Stimulated activated CD4-positive, alpha-beta T cell treated with anti-CD3 and anti-CD28 coated beads, Interleukin-4, amount 100 ng/mL, for 4 hours (primary cell): ENCODE data around the gene CREB3L4.
"Not testable (repeated sequence)": the region's sequence is repeated elsewhere in the genome, so short reads cannot be mapped to it uniquely, and the experiment has no call there.

Experiments
- DNase-seq, 2 experiments: peaks; one replicate each; pipeline ENCODE4 v3.0.0-alpha.2; 2020

The CREB3L4 gene

DNA sequence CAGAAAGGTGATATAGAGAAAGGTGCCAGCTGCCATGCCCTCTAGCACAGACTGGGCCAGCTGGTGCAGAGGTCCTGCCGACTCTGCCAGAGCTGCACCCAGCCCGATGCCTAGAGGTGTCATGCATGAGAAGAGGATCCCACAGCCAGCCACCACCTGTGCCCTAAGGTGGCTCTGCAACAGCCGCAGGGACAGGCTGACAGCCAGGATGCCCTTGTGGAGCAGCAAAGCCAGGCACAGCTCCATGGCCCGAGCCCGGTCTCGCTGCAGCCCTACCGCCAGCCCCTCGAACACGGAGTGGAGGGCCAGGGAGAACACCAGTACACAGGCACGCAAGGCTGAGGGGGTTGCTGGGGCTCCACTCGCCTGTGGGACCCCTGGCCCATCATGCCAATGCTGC, 7.5 kb upstream of the CREB3L4 start:
- no peak for DNase-seq

- no peak for DNase-seq
These were observed 6.3 kb upstream of the CREB3L4 start for GRCh38 chr1:153961421-153961820.

- no peak for DNase-seq
These were observed 5.3 kb upstream of the CREB3L4 start for GRCh38 chr1:153962088-153963029.

- DNase-seq: peak; percentile 92 to 93
These were observed 4.5 kb upstream of the CREB3L4 start, which contains the start of gene SLC39A1 for GRCh38 chr1:153963030-153963849. Gene SLC39A1, minus strand, starts transcription at chr1:153963537. Its CDS starts 822 bp downstream, at chr1:153962715.

DNA sequence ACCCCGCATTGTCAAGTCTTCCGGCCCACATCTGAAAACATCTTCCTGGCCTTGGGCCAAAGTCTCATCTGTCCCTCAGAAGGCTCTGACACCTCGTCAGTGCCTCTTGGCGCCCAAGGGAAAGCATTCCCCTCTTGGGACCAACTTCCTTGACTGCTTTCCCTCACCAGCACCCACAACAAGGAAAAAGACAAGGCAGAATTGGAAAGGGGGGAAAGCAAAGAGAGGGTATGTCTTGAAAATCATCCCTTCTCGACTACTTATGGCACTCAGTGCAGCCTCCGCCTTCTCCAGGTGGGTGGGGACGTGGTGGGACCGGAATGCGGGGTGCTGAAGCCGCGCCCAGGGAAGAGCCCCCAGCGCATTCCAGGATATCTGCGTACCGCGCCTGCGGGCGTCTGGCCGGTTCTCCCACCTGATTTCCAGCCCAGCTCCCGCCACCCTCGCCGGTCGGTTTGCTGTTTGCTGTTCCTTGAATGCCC, 3.8 kb upstream of the CREB3L4 start:
- no peak for DNase-seq

- DNase-seq: no peak
These were observed 280 bp downstream of the CREB3L4 start for GRCh38 chr1:153968000-153968363.

DNA sequence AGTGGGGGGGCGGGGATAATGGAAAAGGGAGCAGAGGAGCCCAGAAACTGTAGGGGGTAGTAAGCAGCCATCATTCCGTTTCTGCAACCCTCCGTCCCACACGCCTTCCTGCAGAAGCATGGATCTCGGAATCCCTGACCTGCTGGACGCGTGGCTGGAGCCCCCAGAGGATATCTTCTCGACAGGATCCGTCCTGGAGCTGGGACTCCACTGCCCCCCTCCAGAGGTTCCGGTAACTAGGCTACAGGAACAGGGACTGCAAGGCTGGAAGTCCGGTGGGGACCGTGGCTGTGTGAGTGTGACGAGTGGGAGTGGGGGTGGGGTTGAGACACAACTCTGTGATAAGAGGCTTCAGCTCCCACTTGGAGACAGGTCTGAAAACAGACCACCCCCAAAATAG, 706 bp downstream of the CREB3L4 start:
- DNase-seq: no peak

GRCh38 chr1:153968972-153969371, 1.3 kb downstream of the CREB3L4 start:
- no peak for DNase-seq

DNA sequence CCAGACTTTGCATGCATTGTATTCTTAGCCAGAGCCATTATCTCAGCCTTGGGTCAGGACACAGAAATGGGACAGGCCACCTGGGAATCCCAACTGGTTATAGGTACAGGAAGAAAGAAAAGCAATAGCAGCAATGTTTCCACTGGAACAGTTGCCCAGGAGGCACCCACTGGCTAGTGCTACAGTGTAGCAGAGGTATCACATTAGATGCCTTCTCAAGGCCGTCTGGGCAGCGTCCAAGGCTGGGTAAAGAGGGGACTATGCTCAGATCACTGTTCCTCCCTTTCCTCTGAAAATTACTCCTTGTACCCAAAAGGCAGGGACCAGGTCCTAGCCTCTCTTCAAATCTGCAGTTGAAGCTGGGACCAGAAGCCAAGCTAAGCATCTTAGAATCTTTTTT, 2.6 kb downstream of the CREB3L4 start:
- DNase-seq: no peak

DNA sequence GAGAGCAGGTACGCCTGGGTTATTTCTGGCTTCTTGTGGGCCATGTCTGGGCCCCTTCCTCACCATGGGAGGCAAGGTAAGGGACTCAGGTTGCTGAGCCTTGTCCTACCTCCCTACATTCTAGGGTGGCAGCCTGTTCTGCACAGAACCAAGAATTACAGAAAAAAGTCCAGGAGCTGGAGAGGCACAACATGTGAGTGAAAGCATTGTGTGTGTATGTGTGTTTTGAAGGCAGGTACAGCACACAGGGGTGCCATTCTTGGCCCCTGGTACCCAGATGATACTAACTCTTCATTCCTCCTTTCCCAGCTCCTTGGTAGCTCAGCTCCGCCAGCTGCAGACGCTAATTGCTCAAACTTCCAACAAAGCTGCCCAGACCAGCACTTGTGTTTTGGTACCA, 5.4 kb downstream of the CREB3L4 start:
- DNase-seq: no peak

DNA sequence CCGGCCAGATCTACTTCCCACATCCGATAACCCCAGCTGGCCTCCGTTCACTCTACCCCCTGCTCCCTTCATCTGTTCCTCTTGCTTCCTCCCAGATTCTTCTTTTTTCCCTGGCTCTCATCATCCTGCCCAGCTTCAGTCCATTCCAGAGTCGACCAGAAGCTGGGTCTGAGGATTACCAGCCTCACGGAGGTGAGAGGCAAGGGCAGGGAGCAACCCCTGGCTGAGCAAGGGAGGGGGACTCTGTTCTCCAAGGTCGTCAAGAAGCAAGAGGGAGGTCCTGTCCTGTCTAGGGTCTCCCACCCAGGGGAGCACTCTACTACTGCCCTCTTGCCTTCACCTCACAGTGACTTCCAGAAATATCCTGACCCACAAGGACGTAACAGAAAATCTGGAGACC, 5.8 kb downstream of the CREB3L4 start:
- DNase-seq: no peak

DNA sequence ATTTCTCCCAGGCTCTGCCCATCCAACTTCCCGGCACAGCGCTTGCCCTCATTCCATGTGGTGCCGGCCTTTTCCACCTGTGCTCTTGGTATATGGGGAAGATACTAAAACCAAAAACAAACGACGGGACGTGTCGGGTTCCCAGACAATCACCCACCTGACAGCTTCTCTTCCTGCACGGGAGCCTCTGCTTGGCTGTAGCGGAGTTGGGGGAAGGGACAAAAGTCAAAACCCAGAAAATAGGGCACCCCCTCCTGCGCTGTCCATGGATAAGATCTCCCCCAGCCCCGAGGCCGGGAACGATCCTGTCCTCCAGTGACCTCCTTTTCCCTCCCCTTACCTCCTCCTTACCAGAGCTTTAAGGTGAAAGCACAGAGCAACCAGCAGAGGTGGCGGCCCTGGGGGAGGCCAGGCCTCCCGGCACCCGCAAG, 9.1 kb downstream of the CREB3L4 start:
- DNase-seq: no peak

- DNase-seq: peak; percentile 84
These were observed 9.8 kb downstream of the CREB3L4 start, which contains the start of gene JTB for GRCh38 chr1:153977250-153978240. Gene JTB, minus strand, starts transcription at chr1:153977674. Its CDS starts 422 bp downstream, at chr1:153977252.

DNA sequence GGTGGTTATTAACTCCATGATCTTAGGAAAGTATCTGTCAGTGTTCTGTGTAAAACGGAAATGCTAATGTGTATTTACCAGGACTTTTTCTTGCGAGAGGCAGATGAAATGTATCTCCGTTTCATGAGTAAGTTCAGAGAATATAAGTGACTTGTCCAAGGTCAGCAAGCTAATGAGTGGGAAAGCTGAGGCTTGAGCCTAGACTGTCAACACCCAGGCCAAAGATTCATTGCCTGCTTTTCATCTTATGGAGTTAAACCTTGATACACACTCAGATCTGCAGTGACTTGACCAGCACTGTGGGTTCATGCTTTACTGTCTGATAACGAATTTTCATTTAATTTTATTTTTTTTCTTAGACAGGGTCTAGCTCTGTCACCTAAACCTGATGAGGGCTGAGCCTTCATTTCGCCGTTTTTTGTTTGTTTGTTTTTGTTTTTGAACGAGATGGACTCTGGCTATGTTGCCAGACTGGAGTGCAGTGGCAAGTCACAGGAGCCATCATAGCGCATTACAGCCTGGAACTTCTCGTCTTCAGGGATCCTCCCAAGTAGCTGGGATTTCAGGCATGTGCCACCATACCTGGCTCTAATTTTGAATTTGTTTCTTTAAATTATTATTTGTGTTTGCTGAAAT, 10.7 kb downstream of the CREB3L4 start:
- no peak for DNase-seq

GRCh38 chr1:153979091-153979490, 11.4 kb downstream of the CREB3L4 start:
- DNase-seq: not testable (repeated sequence)

GRCh38 chr1:153981735-153982134, 14.0 kb downstream of the CREB3L4 start:
- DNase-seq: not testable (repeated sequence)

GRCh38 chr1:153984123-153984894, 16.6 kb downstream of the CREB3L4 start:
- no peak for DNase-seq

GRCh38 chr1:153985341-153985912, 17.7 kb downstream of the CREB3L4 start:
- peak; percentile 48 to 63 for DNase-seq

- DNase-seq: no peak
These were observed 18.4 kb downstream of the CREB3L4 start, which contains the start of gene RAB13 for GRCh38 chr1:153985941-153986761. Gene RAB13, minus strand, starts transcription at chr1:153986339. Its CDS starts 103 bp downstream, at chr1:153986236.
